AG10803 (cell line): ENCODE results near the gene MIA3.
A peak's percentile ranks its signal among the peaks of the same experiment; 100 is the strongest.

ENCODE experiments used
- DNase-seq: peaks from one replicate; pipeline ENCODE4 v3.0.0; 2010; ENCODE audit warnings: low read depth
- H3K4me3 ChIP-seq: 2 replicates; pipeline ENCODE4 v1.5.1; 2011; ENCODE audit warnings: mild to moderate bottlenecking, low read length, control low read depth
- TF ChIP-seq, protein P1 (sequence below): conservative IDR thresholded peaks from 2 replicates; pipeline ENCODE4 v1.5.1; 2011; ENCODE audit warnings: mild to moderate bottlenecking, low read length, control low read depth, inconsistent platforms

MIA3 gene

DNA sequence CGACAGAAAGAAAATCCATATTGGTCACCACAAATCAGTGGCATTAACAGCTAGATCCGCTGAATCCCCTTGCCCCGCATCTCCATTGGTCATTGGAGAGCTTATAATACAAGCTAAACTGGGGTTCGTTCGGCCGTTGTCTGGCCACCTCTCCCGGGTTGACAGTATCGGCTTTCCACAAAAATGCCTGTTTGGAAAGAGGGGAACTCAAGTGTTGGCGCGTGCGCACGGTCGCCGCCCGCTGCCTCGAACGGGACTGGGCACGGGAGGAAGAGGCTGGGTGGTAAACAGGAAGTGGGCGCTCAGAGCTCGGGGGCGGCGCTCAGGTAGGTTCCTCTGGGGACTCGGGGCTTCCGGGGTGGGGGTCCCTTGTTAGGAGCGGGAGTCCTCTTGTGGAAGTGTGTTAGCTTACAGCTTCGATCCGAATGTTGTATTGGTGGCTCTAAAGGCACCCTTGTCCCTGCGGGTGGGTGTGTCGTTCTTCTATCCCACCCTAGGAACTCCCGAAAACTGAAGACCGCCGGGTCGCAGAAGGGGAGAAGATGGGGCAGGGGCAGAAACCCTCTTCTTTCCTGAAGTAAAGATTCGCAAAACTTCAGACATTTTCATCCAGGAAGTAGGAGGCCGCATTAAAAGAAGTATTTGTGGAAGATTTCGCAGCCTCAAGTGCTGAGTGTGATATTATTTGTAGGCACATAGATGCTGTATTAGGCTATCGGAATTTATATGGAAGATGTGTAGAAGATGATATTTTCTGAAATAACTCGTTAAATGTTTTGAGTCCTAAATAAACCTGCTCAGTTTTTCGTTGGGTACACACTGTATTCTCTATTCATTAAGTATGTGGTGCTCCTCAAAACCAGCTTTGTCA is 95.4 kb downstream of the MIA3 start:
- peak; percentile 96 for DNase-seq
- TF ChIP-seq, protein P1, sequence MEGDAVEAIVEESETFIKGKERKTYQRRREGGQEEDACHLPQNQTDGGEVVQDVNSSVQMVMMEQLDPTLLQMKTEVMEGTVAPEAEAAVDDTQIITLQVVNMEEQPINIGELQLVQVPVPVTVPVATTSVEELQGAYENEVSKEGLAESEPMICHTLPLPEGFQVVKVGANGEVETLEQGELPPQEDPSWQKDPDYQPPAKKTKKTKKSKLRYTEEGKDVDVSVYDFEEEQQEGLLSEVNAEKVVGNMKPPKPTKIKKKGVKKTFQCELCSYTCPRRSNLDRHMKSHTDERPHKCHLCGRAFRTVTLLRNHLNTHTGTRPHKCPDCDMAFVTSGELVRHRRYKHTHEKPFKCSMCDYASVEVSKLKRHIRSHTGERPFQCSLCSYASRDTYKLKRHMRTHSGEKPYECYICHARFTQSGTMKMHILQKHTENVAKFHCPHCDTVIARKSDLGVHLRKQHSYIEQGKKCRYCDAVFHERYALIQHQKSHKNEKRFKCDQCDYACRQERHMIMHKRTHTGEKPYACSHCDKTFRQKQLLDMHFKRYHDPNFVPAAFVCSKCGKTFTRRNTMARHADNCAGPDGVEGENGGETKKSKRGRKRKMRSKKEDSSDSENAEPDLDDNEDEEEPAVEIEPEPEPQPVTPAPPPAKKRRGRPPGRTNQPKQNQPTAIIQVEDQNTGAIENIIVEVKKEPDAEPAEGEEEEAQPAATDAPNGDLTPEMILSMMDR = no peak

GRCh38 chr1:222716393-222716792 is 98.5 kb downstream of the MIA3 start:
- TF ChIP-seq, protein P1 = no peak
- no peak overlapping the region for H3K4me3 ChIP-seq
- DNase-seq = no peak

More for the DNA sequence above, 95.4 kb downstream of the MIA3 start:
- peak overlapping the region; percentile 79 for H3K4me3 ChIP-seq
